ENCODE results near the gene TXNRD3.

- TF ChIP-seq CTCF (IDR thresholded peaks at IDR 0.05; ENCODE audit: borderline replicate concordance, extremely low read depth, low read length, poor library complexity, severe bottlenecking) (no peak), EZH2 (IDR thresholded peaks at IDR 0.05; ENCODE audit: borderline replicate concordance, low read depth, low read length, severe bottlenecking) (no peak)
Measured at GRCh38 chr3:126672741-126673140, 17.8 kb upstream of the TXNRD3 start.
